Peyer's patch (tissue), 4 donors: ENCODE measurements around the gene MAP4K3. TPM values are rescaled to one million over a fixed set of nuclear protein-coding genes. Genes with fewer than 3 reads are reported as not detected.
A peak's percentile ranks its signal among the peaks of the same experiment; 100 is the strongest.

ENCODE experiments used
- DNase-seq, 3 donors: peaks; one replicate each; pipeline ENCODE4 v3.0.0-alpha.2; 2017 to 2019
- H3K27ac ChIP-seq, 4 donors: fragments of 200-600 bp; sonication (generic); one replicate each; pipeline ENCODE4 v1.5.1; 2016 to 2019
- H3K27me3 ChIP-seq, 2 donors: fragments of 200-600 bp; sonication (generic); one replicate each; pipeline ENCODE4 v1.5.1; 2019
- H3K36me3 ChIP-seq, 3 donors: fragments of 200-600 bp; sonication (generic); one replicate each; pipeline ENCODE4 v1.5.1; 2016 to 2019
- H3K4me1 ChIP-seq, 4 donors: fragments of 200-600 bp; sonication (generic); one replicate each; pipeline ENCODE4 v1.5.1; 2016 to 2019
- H3K4me3 ChIP-seq, 4 donors: fragments of 200-600 bp; sonication (generic); 1 replicate in 3 of 4; 2 replicates in 1 of 4; pipeline ENCODE4 v1.5.1; 2016 to 2019; ENCODE audit warnings: mild to moderate bottlenecking in 1 of 4
- H3K9me3 ChIP-seq, 4 donors: fragments of 200-600 bp; sonication (generic); one replicate each; pipeline ENCODE4 v1.5.1; 2016 to 2019; ENCODE audit warnings: mild to moderate bottlenecking in 1 of 4
- CTCF ChIP-seq, 6 experiments: fragments of 450-650 bp in 4 of 6; fragments of 200-600 bp in 2 of 6; sonication (generic) in 1 of 6; IDR thresholded peaks; one replicate each; pipeline ENCODE4 v1.5.1; 2017 to 2019; ENCODE audit warnings: antibody characterized with exemption in 6 of 6, mild to moderate bottlenecking in 3 of 6, moderate library complexity in 1 of 6
- POLR2A ChIP-seq, 2 donors: fragments of 450-650 bp; IDR thresholded peaks; one replicate each; pipeline ENCODE4 v1.5.1; 2017; ENCODE audit warnings: antibody characterized with exemption in 2 of 2, mild to moderate bottlenecking in 2 of 2, moderate library complexity in 2 of 2
- total RNA-seq, 4 donors: library from RNA; depleted of rRNA; stranded (reverse); fragments of >200 nt; gene quantifications; one replicate each; pipeline ENCODE4 v1.1.0, GENCODE V29; 2016

Gene MAP4K3
- total RNA-seq, 4 donors from 2014 or later: 41.3 to 80.9 (median 43.9) TPM

- H3K27ac ChIP-seq: peak overlapping the region in 1 of 4 donors; percentile 21
- H3K4me1 ChIP-seq: peaks cover 0 to 3% (median 0%) of the 10 kb centered on the region in 4 donors
- peak; percentile 72 to 92 (median 88) for DNase-seq
- no peaks in the 10 kb centered on the region for H3K27me3 ChIP-seq
- H3K36me3 ChIP-seq: no peaks in the 10 kb centered on the region
- H3K9me3 ChIP-seq: no peaks in the 10 kb centered on the region
- TF ChIP-seq CTCF (IDR thresholded peaks at IDR 0.05): peak; percentile 76 to 89 (median 86)
- TF ChIP-seq POLR2A (IDR thresholded peaks at IDR 0.05): no peak
- H3K4me3 ChIP-seq: peak overlapping the region in 2 of 4 donors; percentile 24 to 36
Observed at GRCh38 chr2:39227628-39228412, 209.3 kb downstream of the MAP4K3 start.

DNA sequence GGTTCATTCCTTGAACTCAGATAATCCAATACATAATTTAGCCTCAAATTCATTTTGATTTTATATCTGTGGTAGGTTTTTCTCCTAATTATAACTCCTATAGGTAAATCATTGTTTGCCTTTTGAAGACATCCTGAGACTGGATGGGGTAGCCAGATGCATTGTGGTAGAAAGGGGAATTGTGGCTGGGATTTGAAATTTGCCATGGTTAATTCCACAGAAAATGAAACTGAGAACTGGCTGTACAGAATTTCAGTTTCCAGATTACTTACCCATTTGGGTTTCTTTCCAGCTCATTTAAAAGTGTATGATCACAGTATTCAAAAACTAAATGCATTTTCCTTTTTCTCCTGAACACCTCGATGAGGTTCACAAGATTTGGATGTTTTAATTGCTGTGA, 211.5 kb downstream of the MAP4K3 start:
- no peaks in the 10 kb centered on the region for H3K36me3 ChIP-seq
- H3K9me3 ChIP-seq: no peaks in the 10 kb centered on the region
- H3K27me3 ChIP-seq: no peaks in the 10 kb centered on the region
- no peak overlapping the region for H3K4me3 ChIP-seq
- peaks cover 0 to 3% (median 0%) of the 10 kb centered on the region in 4 donors for H3K4me1 ChIP-seq
- no peak overlapping the region for H3K27ac ChIP-seq
- DNase-seq: no peak
- TF ChIP-seq CTCF (IDR thresholded peaks at IDR 0.05): no peak
- no peak for TF ChIP-seq POLR2A (IDR thresholded peaks at IDR 0.05)

DNA sequence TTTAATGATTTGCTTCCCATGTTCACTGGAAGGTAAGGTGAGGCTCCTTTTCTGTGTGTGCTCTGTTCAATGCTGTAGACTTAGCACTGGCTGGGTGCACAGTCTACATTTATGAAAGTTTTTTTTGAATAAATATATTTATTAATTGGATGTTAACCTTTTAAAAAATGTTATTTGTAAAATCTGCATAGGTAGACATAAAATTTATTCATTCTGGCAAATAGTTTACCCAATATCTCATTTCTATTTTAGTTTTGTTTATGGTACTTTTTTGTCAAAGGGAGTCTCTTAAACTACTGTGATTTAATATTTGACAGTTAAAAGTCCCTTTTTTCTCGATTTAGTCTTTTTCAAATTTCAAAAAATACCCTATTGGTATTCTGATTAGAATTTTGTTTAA, 213.2 kb downstream of the MAP4K3 start:
- no peak for DNase-seq

GRCh38 chr2:39221459-39221858, 215.6 kb downstream of the MAP4K3 start:
- Histone ChIP-seq H3K4me1 (no peaks in the 10 kb centered on the region), H3K27me3 (no peaks in the 10 kb centered on the region), H3K4me3 (no peak overlapping the region), H3K27ac (no peak overlapping the region), H3K9me3 (no peaks in the 10 kb centered on the region), H3K36me3 (no peaks in the 10 kb centered on the region)
- no peak for TF ChIP-seq POLR2A (IDR thresholded peaks at IDR 0.05)
- no peak for TF ChIP-seq CTCF (IDR thresholded peaks at IDR 0.05)
- no peak for DNase-seq

More for the DNA sequence above, 213.2 kb downstream of the MAP4K3 start:
- H3K27me3 ChIP-seq: no peaks in the 10 kb centered on the region
- peaks cover 0 to 3% (median 0%) of the 10 kb centered on the region in 4 donors for H3K4me1 ChIP-seq
- no peak overlapping the region for H3K27ac ChIP-seq
- H3K9me3 ChIP-seq: no peaks in the 10 kb centered on the region
- H3K4me3 ChIP-seq: no peak overlapping the region
- no peaks in the 10 kb centered on the region for H3K36me3 ChIP-seq
- TF ChIP-seq POLR2A (IDR thresholded peaks at IDR 0.05): no peak
- TF ChIP-seq CTCF (IDR thresholded peaks at IDR 0.05): no peak

GRCh38 chr2:39220136-39220535, 216.9 kb downstream of the MAP4K3 start:
- Histone ChIP-seq H3K27ac (no peak overlapping the region), H3K4me1 (no peaks in the 10 kb centered on the region), H3K36me3 (no peaks in the 10 kb centered on the region), H3K9me3 (no peaks in the 10 kb centered on the region), H3K4me3 (no peak overlapping the region), H3K27me3 (no peaks in the 10 kb centered on the region)
- TF ChIP-seq CTCF (IDR thresholded peaks at IDR 0.05) (no peak), POLR2A (IDR thresholded peaks at IDR 0.05) (no peak)
- no peak for DNase-seq
